ENCODE data around the gene RFX2.

DNA sequence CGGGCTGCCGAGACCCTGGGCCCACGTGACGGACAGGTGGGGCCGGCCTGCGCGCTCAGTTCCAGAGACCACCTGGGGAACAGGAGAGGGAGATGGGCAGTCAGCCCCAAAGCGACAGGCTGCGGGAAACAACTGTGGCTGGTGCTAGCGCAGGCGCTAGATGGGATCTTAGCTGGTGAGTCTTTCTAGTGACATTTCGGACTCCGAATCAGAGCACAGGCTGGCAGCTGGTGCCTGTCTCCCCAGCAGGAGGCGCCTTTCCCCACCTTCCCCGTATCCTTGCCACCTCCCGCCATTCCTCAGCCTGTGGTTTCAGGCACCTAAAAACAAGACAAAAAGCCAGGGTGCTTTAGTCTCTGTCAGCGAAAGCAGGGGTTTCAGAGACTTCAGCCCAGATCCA, 112.9 kb downstream of the RFX2 start:
- TF ChIP-seq TAF1 (IDR thresholded peaks at IDR 0.05; ENCODE audit: borderline replicate concordance, low read depth, low read length), result no peak
- no peak for TF ChIP-seq POLR2A (IDR thresholded peaks at IDR 0.05; ENCODE audit: low read depth, low read length)
- TF ChIP-seq POLR2AphosphoS5 (IDR thresholded peaks at IDR 0.05; ENCODE audit: low read depth, low read length), result no peak
